ENCODE data around the gene TYK2. TPM values are rescaled to one million over a fixed set of nuclear protein-coding genes. Genes with fewer than 3 reads are reported as not detected.
A peak's percentile ranks its signal among the peaks of the same experiment; 100 is the strongest.

The TYK2 gene
- total RNA-seq, 6 experiments from 2014 or later, result 63.9 to 106 (median 72.9) TPM

DNA sequence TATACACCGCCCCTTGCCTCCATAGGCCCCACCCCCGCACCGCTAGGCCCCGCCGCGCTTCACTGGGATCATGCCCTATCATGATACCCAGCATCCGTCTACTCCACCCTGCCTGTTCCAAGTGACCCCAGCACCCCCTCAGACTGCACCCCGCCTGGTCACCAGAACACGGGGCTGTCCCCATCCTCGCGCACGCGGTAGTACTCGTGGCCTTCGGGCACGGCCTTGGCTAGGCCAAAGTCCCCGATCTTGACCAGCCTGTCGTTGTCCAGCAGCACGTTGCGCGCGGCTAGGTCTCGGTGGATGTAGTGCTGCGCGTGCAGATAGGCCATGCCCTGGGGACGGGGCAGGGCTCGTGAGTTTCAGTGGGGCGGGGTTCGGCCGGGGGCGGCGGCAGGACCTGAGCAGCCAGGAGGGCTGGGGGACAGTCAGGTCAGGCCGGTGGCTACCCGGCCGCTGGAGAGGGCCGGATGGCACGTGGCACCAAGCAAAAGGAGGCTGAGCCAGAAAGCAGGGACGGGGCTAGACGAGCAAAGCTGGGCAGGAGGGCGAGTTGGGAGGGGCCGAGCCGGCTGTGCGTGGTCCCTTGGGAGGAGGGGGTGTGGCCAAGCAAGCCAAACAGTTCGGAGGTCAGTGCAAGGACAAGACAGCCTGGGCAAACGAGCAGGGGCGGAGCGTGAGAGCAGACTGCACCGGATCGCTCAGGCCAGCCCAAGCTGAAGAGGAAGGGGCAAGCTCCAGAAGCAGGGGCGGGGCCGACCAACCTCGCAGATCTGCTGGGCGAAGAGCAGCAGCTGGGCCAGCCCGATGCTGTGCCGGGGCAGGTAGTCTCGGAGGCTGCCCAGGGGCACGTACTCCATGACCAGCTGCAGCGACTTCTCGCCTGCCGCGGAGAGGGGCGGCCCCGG lies 27.4 kb downstream of the TYK2 start:
- H3K27ac ChIP-seq, result peak overlapping the region; percentile 28 to 88 (median 85)
- ATAC-seq, result peak; percentile 81 to 92 (median 87)
- H3K4me3 ChIP-seq, result peak overlapping the region; percentile 14 to 49 (median 41)

DNA sequence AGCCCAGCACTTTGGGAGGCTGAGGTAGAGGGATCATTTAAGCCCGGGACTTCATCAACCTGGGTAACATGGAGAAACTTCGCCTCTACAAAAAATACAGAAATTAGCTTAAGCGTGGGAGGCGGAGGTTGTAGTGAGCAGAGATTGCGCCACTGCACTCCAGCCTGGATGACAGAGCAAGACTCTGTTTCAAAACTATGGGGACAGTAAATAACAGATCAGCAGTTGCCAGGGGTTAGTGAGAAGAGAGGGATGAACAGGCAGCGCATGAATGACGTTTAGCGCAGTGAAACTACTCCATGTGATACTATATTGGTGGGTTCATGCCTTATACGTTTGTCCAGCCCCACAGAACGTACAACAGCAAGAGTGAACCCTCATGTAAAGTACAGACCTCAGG lies 33.9 kb downstream of the TYK2 start:
- peaks cover 0 to 5% (median 0%) of the 10 kb centered on the region in 4 donors for H3K36me3 ChIP-seq
- H3K9me3 ChIP-seq, result no peaks in the 10 kb centered on the region
- intact Hi-C loops (cut with DNase I), result no loop called here
- TF ChIP-seq, protein P1, sequence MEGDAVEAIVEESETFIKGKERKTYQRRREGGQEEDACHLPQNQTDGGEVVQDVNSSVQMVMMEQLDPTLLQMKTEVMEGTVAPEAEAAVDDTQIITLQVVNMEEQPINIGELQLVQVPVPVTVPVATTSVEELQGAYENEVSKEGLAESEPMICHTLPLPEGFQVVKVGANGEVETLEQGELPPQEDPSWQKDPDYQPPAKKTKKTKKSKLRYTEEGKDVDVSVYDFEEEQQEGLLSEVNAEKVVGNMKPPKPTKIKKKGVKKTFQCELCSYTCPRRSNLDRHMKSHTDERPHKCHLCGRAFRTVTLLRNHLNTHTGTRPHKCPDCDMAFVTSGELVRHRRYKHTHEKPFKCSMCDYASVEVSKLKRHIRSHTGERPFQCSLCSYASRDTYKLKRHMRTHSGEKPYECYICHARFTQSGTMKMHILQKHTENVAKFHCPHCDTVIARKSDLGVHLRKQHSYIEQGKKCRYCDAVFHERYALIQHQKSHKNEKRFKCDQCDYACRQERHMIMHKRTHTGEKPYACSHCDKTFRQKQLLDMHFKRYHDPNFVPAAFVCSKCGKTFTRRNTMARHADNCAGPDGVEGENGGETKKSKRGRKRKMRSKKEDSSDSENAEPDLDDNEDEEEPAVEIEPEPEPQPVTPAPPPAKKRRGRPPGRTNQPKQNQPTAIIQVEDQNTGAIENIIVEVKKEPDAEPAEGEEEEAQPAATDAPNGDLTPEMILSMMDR (IDR thresholded peaks at IDR 0.05), result no peak
- TF ChIP-seq POLR2A (IDR thresholded peaks at IDR 0.05), result peak; percentile 64
- peaks cover 0 to 13% (median 6%) of the 10 kb centered on the region in 4 donors for H3K4me1 ChIP-seq
- DNase-seq (peak; percentile 55 to 83 (median 78)), ATAC-seq (peak; percentile 94 to 95 (median 94))
- peak overlapping the region; percentile 68 to 98 (median 96) for H3K27ac ChIP-seq
- H3K27me3 ChIP-seq, result no peaks in the 10 kb centered on the region
- WGBS (ENCODE audit: insufficient coverage, low coverage, low lambda C conversion rate, missing lambda C conversion rate), result 8% methylated on average over 9 of the region's 10 CpGs
- peak overlapping the region in 1 of 3 donors; percentile 7 for H3K4me3 ChIP-seq

More for the DNA sequence above, 27.4 kb downstream of the TYK2 start:
- intact Hi-C loops (cut with DNase I), result no loop called here
- DNase-seq, result peak; percentile 83 to 96 (median 93)
- Histone ChIP-seq H3K4me1 (peaks cover 0 to 17% (median 4%) of the 10 kb centered on the region in 4 donors), H3K9me3 (no peaks in the 10 kb centered on the region), H3K27me3 (no peaks in the 10 kb centered on the region), H3K36me3 (peaks cover 0 to 32% (median 8%) of the 10 kb centered on the region in 4 donors)
- WGBS (ENCODE audit: insufficient coverage, low coverage, low lambda C conversion rate, missing lambda C conversion rate), result 43% methylated on average over 37 of the region's 63 CpGs
- TF ChIP-seq, protein P1 (IDR thresholded peaks at IDR 0.05), result no peak
- no peak for TF ChIP-seq POLR2A (IDR thresholded peaks at IDR 0.05)

DNA sequence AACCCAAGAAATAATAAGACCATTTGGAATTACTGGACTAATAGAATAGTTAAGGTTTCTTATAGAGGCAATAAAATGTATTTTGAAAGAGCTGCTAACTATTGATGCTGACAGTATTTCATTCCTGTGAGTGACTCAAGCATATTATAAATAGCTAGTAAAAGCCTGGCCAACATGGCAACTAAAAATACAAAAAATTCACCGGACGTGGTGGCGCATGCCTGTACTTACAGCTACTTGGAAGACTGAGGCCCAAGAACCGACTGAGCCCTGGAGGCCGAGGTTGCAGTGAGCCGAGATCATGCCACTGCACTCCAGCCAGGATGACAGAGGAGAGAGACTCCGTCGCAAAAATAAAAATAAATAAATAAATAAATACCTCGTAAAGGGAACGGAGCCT lies 35.6 kb downstream of the TYK2 start:
- no peaks in the 10 kb centered on the region for H3K9me3 ChIP-seq
- no peaks in the 10 kb centered on the region for H3K27me3 ChIP-seq
- no peak overlapping the region for H3K27ac ChIP-seq
- intact Hi-C loops (cut with DNase I), result no loop called here
- DNase-seq, result no peak
- no peak overlapping the region for H3K4me3 ChIP-seq
- WGBS (ENCODE audit: insufficient coverage, low coverage, low lambda C conversion rate, missing lambda C conversion rate), result 98% methylated on average over 8 of the region's 10 CpGs
- no peak for TF ChIP-seq POLR2A (IDR thresholded peaks at IDR 0.05)
- TF ChIP-seq, protein P1 (IDR thresholded peaks at IDR 0.05), result no peak
- ATAC-seq, result no peak
- H3K36me3 ChIP-seq, result no peaks in the 10 kb centered on the region
- peaks cover 0 to 13% (median 6%) of the 10 kb centered on the region in 4 donors for H3K4me1 ChIP-seq

DNA sequence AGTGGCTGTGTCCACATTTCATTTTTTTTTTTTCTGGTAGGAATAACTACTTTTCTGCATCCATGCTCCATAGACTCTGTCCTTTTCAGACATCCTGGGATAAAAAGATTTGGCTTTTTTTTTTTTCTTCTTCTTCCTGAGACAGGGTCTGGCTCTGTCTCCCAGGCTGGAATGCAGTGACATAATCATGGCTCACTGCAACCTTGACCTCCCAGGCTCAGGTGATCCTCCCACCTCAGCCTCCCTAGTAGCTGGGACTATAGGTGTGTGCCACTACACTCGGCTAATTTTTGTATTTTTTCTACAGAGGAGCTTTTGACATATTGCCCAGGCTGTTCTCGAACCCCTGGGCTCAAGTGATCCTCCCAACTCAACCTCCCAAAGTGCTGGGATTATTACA lies 36.9 kb downstream of the TYK2 start:
- WGBS (ENCODE audit: insufficient coverage, low coverage, low lambda C conversion rate, missing lambda C conversion rate), result 54% methylated on average over 2 of the region's 2 CpGs
- Histone ChIP-seq H3K4me3 (no peak overlapping the region), H3K9me3 (no peaks in the 10 kb centered on the region), H3K4me1 (peaks cover 0 to 13% (median 6%) of the 10 kb centered on the region in 4 donors), H3K36me3 (no peaks in the 10 kb centered on the region), H3K27me3 (no peaks in the 10 kb centered on the region), H3K27ac (no peak overlapping the region)
- TF ChIP-seq POLR2A (IDR thresholded peaks at IDR 0.05), result no peak
- TF ChIP-seq, protein P1 (IDR thresholded peaks at IDR 0.05), result no peak
- DNase-seq (no peak), ATAC-seq (no peak)
- intact Hi-C loops (cut with DNase I), result no loop called here
